A673 (cell line): ENCODE data around the gene RFC2.

Experiments used
- CTCF ChIP-seq: fragments of 300-800, 200-600 bp; sonication (generic); conservative IDR thresholded peaks from 2 replicates; pipeline ENCODE4 v1.5.1; 2017; ENCODE audit warnings: low read depth, mild to moderate bottlenecking, antibody characterized with exemption, low read length, moderate library complexity, mixed read lengths
- EZH2 ChIP-seq: fragments of 200-600 bp; sonication (generic); IDR thresholded peaks from 2 replicates; pipeline ENCODE4 v1.6.1; 2017; ENCODE audit warnings: borderline replicate concordance, low read depth, mild to moderate bottlenecking, mixed read lengths, antibody characterized with exemption, low read length; ENCODE audit not compliant: poor library complexity, severe bottlenecking

DNA sequence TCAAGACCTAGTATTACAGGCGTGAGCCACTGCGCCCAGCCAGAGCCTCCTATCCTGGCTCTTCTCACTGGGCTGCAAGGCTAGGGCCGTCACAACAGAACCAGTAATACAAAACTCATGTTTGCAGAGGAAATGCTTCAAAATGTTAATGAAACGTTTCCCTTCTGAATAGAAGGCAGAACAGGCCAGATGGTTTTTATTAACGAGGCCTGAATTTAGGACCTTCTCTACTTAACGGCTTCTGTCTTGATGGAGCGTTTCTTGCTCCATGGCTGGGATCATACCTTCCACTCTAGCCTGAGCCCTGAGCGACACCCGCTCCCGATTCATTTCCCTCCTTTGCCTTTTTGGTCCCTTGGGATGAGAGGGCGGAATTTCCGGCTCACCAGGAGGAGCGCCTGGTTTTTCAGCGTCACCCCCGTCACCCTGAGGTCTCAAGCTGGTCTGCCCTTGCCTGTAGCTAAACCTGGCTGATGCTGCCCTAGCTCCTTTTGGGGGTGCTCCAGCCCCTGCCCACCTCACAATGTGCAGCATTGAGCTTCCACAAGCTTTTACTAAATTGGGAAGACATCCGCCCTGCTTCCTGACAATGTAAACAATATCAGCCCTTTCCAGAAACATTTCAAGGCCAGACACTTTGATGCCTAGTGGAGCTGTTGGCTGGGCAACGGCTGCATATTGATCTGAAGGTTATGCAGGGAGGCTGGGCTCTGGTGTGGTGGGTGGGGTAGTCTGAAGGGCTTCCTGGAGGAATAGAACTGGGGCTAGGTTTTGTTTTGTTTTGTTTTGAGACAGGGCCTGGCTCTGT lies 40.2 kb upstream of the RFC2 start:
- no peak for TF ChIP-seq EZH2
- no peak for TF ChIP-seq CTCF
